Astrocyte of the spinal cord (primary cell): Measurements from ENCODE around the gene GRM7.

ENCODE experiments used
- DNase-seq: peaks from one replicate; pipeline ENCODE4 v3.0.0; 2011; ENCODE audit warnings: low read depth, low spot score
- H3K4me3 ChIP-seq: 2 replicates; pipeline ENCODE4 v1.5.1; 2011; ENCODE audit warnings: low read depth, mild to moderate bottlenecking, low read length, moderate library complexity
- in situ Hi-C: cut with HindIII; loops from 2 replicates; pipeline ENCODE4 v1.10.0; 2017; ENCODE audit warnings: low sequenced_read_pairs
- TF ChIP-seq, protein P1 (sequence below): IDR thresholded peaks from 2 replicates; pipeline ENCODE4 v1.5.1; 2012; ENCODE audit warnings: low read depth, mild to moderate bottlenecking, low read length, inconsistent platforms

GRM7 gene

DNA sequence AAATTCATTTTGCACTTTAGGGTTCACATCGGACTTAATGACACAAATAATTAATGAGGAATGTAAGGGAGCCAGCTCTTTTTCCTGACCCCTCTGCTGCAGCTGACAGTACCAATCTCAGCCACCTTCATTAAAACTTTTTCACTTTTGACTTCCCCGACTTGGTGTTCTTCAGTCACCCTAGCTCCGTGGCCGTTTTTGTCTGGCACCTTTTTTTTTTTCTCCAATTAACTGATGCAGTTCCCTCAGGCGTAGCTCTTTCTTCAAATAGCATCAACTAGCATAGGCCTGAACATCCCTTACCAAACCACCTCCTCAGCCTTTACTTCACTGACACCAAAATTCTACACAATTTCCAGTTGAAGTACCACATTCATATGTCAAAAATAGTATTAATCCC lies 350.8 kb downstream of the GRM7 start:
- no peak overlapping the region for H3K4me3 ChIP-seq
- in situ Hi-C loops, result no loop called here
- DNase-seq, result no peak
- TF ChIP-seq, protein P1, sequence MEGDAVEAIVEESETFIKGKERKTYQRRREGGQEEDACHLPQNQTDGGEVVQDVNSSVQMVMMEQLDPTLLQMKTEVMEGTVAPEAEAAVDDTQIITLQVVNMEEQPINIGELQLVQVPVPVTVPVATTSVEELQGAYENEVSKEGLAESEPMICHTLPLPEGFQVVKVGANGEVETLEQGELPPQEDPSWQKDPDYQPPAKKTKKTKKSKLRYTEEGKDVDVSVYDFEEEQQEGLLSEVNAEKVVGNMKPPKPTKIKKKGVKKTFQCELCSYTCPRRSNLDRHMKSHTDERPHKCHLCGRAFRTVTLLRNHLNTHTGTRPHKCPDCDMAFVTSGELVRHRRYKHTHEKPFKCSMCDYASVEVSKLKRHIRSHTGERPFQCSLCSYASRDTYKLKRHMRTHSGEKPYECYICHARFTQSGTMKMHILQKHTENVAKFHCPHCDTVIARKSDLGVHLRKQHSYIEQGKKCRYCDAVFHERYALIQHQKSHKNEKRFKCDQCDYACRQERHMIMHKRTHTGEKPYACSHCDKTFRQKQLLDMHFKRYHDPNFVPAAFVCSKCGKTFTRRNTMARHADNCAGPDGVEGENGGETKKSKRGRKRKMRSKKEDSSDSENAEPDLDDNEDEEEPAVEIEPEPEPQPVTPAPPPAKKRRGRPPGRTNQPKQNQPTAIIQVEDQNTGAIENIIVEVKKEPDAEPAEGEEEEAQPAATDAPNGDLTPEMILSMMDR, result no peak

- H3K4me3 ChIP-seq, result no peak overlapping the region
- DNase-seq, result no peak
- in situ Hi-C loops, result no loop called here
- TF ChIP-seq, protein P1, result no peak
Observed at GRCh38 chr3:7215706-7216105, 354.8 kb downstream of the GRM7 start.

DNA sequence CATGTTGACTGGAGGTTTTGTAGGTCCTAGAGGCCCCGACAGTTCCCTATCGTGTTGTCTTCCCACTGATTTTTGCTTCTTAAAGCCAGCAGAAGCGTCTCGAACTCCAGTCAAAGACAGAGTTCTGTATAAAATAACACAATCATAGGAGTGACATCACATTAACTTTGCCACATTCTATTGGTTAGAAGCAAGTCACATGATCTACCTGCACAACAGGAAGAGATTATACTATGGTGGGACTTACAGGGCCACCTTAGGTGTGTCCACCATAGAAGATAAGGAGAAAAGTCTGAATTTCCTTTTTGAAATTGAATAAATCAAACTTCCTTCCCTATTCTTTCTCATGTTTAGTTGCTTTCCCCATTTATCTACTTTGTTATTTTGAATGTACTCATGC lies 365.5 kb downstream of the GRM7 start:
- DNase-seq, result no peak
- in situ Hi-C loops, result no loop called here
- no peak overlapping the region for H3K4me3 ChIP-seq

GRCh38 chr3:7238565-7239295 lies 377.8 kb downstream of the GRM7 start:
- H3K4me3 ChIP-seq, result no peak overlapping the region
- no peak for DNase-seq
- in situ Hi-C loops, result no loop called here
- TF ChIP-seq, protein P1, result no peak

More for the DNA sequence above, 365.5 kb downstream of the GRM7 start:
- TF ChIP-seq, protein P1, result no peak

- no peak for DNase-seq
- in situ Hi-C loops, result no loop called here
- TF ChIP-seq, protein P1, result no peak
- H3K4me3 ChIP-seq, result no peak overlapping the region
Observed at GRCh38 chr3:7241584-7242302, 380.8 kb downstream of the GRM7 start.

- no peak for DNase-seq
- in situ Hi-C loops, result no loop called here
- TF ChIP-seq, protein P1, result no peak
- H3K4me3 ChIP-seq, result no peak overlapping the region
Observed at GRCh38 chr3:7242303-7242635, 381.4 kb downstream of the GRM7 start.
